HG02623 (cell line): ENCODE results near the gene RBM12.
"Not testable (repeated sequence)": the region's sequence is repeated elsewhere in the genome, so short reads cannot be mapped to it uniquely, and the experiment has no call there.

Experiments
- ATAC-seq: cut with Tn5 transposase; IDR thresholded peaks from one replicate; pipeline ENCODE4 v1.9.1; 2021; ENCODE audit warnings: moderate library complexity; ENCODE audit not compliant: unreplicated experiment

The RBM12 gene, protein sequence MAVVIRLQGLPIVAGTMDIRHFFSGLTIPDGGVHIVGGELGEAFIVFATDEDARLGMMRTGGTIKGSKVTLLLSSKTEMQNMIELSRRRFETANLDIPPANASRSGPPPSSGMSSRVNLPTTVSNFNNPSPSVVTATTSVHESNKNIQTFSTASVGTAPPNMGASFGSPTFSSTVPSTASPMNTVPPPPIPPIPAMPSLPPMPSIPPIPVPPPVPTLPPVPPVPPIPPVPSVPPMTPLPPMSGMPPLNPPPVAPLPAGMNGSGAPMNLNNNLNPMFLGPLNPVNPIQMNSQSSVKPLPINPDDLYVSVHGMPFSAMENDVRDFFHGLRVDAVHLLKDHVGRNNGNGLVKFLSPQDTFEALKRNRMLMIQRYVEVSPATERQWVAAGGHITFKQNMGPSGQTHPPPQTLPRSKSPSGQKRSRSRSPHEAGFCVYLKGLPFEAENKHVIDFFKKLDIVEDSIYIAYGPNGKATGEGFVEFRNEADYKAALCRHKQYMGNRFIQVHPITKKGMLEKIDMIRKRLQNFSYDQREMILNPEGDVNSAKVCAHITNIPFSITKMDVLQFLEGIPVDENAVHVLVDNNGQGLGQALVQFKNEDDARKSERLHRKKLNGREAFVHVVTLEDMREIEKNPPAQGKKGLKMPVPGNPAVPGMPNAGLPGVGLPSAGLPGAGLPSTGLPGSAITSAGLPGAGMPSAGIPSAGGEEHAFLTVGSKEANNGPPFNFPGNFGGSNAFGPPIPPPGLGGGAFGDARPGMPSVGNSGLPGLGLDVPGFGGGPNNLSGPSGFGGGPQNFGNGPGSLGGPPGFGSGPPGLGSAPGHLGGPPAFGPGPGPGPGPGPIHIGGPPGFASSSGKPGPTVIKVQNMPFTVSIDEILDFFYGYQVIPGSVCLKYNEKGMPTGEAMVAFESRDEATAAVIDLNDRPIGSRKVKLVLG

GRCh38 chr20:35664466-35665206, at the start of gene RBM12, which contains the start of gene CPNE1:
RBM12 (minus strand) TSS chr20:35664900; CDS start chr20:35655322, 9,578 bp downstream.
CPNE1 (minus strand) TSS chr20:35664900; CDS start chr20:35632923, 31,977 bp downstream.
- peak; percentile 69 for ATAC-seq

- ATAC-seq: no peak
These were observed 49.4 kb upstream of the RBM12 start for GRCh38 chr20:35714127-35714526.

- not testable (repeated sequence) for ATAC-seq
These were observed 48.4 kb upstream of the RBM12 start for GRCh38 chr20:35713120-35713519.

- no peak for ATAC-seq
These were observed 47.0 kb upstream of the RBM12 start for GRCh38 chr20:35711588-35712209.

DNA sequence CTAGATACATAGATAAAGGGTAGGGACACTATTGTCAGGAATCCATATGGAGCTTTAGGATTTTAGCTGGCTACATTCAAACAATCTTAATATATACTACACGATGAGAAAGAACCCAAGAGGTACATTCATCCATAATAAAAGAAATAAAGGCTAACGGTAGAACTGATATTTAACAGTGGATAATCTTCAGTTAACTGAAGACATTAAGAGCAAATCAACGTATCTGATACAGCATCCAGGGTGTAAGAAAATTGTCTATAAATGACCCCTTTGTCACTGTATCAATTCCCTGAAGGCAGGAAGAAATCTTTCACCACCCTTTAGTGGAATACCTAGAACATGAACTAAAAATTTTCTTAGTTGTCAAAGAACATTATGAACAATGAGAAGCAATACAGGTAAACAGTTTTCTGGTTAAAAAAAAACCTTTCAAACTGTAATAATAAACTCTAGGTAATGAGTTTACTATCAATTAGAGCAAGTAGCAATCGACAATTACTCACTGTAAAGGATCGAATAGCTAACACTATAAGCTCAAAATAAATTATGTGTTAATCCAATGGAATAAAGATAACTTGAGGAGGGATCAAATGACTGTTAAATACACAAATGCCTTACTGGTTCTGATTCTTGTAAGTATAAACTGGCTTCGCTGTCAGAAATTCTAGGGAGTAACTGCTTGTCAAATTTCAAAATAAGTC, 46.3 kb upstream of the RBM12 start:
- no peak for ATAC-seq

DNA sequence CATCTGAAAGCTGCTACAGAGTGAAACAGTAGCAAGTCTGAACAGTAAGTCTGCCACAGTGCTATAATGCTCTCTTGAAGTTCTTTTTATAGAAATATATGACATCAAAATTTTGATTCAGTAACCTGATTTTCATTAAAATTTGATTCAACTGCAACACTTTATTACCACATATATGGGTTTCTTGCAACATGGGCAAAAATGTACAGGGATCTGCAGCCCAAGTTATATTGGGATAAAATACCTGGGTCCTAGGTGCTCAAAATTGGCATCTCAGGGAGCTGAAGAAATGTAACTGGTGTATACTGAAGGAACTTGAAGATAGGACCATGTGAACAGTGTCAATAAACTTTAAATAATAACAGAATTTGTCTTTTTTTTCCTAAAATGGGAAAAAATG, 45.3 kb upstream of the RBM12 start:
- ATAC-seq: no peak

DNA sequence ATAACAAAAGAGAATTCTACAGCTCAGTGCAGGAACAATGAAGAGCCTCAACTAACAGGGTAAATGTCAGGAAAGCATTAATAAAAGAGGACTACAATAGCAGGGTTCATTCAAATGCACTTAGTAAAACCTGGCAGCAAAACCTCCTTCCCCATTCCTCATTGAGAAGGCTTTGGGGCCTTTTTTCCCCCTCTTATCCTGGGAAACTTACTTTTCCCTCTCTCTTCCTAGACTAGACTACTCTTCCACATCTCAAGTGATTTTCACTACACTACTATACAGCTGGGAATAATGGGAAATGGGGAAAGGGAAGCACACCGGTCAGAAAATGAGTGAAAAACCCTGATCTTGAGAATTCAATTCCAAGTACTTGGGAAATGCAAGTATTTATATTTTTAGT, 44.6 kb upstream of the RBM12 start:
- ATAC-seq: no peak

- ATAC-seq: no peak
These were observed 43.8 kb upstream of the RBM12 start for GRCh38 chr20:35708502-35708901.

DNA sequence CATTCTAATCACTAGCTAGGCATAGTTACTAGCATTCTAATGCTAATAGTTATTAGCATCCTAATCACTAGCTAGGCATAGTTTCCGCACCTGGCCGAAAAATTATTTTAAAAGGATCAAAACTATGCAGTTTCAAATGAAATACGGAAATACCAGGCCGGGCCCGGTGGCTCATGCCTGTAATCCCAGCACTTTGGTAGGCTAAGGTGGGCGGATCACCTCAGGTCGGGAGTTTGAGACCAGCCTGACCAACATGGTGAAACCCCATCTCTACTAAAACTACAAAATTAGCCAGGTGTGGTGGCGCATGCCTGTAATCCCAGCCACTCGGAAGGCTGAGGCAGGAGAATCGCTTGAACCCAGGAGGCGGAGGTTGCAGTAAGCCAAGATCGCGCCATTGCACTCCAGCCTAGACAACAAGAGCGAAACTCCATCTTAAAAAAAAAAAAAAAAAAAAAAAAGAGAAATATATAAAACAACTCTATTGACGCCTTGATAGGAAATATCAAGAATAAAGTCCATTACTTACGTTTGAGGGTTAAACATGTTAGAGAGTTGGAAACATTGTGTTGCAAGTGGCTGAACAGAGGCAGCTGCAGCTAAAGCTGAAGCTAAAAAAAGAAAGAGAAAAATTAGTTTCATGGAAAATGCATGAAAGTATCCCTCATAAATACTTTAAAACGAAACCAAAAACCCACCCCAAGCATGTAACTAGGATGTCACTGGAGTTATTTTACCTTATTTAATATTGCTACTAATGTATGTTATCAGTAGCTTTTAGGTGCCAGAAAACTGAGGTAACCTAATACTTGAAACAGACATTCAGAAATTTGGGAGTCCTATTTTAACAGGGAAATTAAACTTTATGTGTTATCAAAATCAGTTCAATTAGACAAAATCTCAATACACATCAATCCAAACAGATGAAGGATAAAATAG, 42.2 kb upstream of the RBM12 start:
- not testable (repeated sequence) for ATAC-seq

GRCh38 chr20:35705894-35706293, 41.2 kb upstream of the RBM12 start:
- ATAC-seq: not testable (repeated sequence)

DNA sequence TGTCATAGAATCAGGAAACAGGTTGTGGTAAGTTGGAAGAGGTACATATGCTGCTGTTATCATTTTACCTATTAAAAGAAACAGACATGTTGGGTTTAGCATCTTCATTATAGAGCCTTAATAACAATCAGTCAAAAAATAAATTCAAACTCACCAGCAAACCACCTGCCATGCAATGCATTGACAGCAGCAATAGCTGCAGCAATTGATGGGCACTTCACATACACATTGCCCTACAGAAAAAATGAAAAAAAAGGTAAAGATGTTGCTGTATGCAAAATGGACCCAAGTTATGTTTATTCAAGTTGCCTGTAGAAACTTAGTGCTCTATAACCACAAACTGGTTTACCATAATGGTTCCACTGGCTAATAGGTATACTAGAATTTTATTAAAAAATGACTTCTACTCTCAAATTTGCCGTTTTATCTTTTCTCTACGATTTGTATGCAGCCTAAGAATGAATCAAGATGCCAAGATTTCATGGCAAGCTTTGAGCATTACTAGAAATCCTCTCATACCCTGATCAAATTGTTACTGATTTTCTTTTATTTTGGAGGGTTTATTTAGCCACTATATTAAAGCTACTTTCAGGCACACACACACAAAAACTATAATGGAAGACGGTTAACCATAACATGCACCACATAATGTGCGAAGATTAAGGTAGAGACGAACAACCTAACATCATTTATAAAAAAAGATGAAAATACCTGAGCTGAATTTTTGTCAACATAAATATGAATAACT, 40.0 kb upstream of the RBM12 start:
- ATAC-seq: no peak

GRCh38 chr20:35702824-35703695, 38.4 kb upstream of the RBM12 start:
- no peak for ATAC-seq

DNA sequence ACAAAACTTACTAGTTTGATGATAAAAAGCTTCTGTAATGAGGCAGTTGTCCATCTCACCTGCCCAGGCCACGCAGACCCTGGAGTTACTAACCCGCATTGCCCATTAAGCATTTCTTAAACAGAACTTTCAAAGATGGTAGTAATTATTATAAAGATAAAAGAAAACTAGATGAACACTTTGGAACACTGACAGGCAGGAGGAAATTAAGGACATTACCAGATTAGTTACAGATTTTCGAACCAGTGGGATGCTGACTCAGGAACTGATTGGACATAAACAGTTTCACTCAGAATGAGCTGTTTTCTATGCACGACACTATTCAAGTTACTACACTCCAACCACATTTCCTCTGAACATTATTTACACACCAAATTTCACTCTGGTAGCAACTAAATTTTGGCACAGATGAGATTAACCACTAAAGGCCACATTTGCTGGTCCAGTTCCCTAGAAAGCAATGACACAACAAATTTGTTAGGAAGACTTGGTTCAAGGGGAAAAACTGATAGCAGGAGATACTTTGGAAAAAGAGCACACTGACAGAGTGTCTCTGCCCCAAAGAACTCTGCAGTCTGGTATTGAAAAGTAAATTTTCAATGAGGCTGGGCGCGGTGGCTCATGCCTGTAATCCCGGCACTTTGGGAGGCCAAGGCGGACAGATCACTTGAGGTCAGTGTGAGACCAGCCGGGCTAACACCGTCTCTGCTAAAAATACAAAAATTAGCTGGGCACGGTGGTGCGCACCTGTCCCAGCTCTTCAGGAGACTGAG, 37.5 kb upstream of the RBM12 start:
- no peak for ATAC-seq

DNA sequence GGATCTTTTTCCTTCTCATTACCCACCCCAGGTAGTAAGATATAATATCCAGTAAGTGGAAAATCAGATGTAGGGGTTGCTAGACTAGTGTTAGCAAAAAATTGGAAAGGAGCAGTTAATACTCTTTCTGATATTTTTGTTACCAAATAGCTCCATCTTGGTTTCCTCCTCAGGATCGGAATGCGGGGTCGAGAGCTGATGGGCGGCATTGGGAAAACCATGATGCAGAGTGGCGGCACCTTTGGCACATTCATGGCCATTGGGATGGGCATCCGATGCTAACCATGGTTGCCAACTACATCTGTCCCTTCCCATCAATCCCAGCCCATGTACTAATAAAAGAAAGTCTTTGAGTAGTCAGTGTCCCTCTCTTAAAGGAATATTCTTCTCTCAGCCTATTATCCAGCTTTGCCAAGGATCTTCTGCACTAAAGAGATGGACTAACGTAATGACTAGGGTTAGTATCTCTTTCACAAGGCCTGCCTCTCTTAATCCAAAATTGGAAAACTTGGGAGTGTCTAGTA, 36.0 kb upstream of the RBM12 start:
- ATAC-seq: no peak

DNA sequence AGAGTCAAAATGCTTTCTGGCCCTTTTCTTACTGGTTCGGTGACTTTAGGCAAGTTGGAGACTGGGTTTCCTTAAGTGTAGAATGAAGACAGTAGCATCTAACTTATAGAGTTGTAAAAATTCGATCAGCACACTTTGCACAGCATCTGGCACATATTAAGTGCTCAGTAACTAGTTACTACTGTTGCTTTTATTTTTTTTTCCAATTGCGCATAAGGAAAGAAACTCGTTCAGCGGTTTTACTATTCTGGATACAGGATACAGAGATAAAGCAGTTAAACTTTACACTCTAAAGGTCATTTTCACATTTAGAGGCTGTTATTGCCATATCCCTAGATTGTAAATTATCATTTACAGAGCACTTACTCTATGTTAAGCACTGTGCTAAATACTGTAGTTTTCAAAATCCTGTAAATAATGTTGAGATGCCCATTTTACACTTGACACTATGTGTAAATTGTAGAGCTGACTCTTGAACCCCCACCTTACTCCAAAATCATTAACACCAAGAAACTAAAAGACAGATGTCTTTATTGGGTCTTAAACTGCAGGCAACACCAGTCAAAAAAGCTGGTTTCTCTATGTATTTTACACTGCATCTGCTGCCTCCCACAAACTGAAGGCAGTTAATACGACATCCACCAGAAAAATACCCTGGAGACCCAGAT, 35.4 kb upstream of the RBM12 start:
- ATAC-seq: no peak
